Measurements from ENCODE around the gene TNFAIP1. TPM values are rescaled to one million over a fixed set of nuclear protein-coding genes. Genes with fewer than 3 reads are reported as not detected.

Gene TNFAIP1
- total and polyA plus RNA-seq, 8 donors = 1.7 to 50.4 (median 20.3) TPM

DNA sequence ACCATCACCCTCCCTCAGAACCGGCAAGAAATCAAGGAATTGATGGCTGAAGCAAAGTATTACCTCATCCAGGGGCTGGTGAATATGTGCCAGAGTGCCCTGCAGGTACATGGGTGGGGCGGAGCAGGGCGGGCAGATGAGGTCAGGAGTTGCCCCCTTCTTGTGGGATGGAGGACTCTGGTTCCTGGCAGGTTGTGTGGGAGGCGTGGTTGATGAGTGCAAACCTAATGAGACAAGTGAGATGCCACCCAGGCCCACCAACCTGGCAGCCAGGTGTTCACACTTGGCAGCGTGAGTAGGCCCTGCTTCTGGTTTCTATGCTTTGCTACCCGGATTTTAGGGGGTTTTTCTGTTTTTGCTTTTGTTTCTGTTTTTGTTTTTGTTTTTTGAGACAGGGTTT lies 4.8 kb downstream of the TNFAIP1 start:
- peaks cover 55 to 63% (median 63%) of the 10 kb centered on the region in 4 donors for H3K36me3 ChIP-seq
- no peaks in the 10 kb centered on the region for H3K9me3 ChIP-seq
- intact Hi-C loops (cut with DNase I; ENCODE audit: low total_unique reads) = no loop called here
- peaks cover 28 to 54% (median 38%) of the 10 kb centered on the region in 4 donors for H3K4me1 ChIP-seq
- TF ChIP-seq POLR2AphosphoS5 (IDR thresholded peaks at IDR 0.05) (no peak), EP300 (IDR thresholded peaks at IDR 0.05) (no peak), POLR2A (IDR thresholded peaks at IDR 0.05) (no peak)
- TF ChIP-seq, protein P1, sequence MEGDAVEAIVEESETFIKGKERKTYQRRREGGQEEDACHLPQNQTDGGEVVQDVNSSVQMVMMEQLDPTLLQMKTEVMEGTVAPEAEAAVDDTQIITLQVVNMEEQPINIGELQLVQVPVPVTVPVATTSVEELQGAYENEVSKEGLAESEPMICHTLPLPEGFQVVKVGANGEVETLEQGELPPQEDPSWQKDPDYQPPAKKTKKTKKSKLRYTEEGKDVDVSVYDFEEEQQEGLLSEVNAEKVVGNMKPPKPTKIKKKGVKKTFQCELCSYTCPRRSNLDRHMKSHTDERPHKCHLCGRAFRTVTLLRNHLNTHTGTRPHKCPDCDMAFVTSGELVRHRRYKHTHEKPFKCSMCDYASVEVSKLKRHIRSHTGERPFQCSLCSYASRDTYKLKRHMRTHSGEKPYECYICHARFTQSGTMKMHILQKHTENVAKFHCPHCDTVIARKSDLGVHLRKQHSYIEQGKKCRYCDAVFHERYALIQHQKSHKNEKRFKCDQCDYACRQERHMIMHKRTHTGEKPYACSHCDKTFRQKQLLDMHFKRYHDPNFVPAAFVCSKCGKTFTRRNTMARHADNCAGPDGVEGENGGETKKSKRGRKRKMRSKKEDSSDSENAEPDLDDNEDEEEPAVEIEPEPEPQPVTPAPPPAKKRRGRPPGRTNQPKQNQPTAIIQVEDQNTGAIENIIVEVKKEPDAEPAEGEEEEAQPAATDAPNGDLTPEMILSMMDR (IDR thresholded peaks at IDR 0.05) = no peak
- WGBS, 5 donors = 76 to 87% (median 86%) methylated on average over 6 of the region's 6 CpGs
- DNase-seq = no peak
- H3K27ac ChIP-seq = peak overlapping the region in 1 of 5 donors; percentile 5
- H3K27me3 ChIP-seq = no peaks in the 10 kb centered on the region
- no peak overlapping the region for H3K4me3 ChIP-seq

DNA sequence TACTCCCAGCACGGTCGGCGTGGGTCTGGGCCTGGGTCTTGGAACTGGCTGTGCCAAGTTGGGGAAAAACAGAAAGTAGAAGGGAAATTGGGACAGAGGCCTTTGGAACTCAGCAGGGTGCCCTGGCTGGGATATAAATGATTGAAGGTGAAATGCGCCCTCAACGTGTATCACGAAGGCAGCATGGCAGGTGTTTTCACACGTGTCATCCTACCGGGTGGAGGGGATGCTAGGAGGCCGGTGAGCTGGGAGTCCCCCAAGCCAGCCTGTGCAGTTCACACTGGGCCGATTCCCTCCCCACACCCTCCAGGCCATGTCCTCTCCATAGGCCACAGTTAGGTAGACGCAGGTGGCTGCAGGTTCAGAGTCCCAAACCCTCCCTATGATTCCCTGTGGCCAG lies 6.0 kb downstream of the TNFAIP1 start:
- Histone ChIP-seq H3K36me3 (peaks cover 60 to 75% (median 74%) of the 10 kb centered on the region in 4 donors), H3K4me1 (peaks cover 37 to 60% (median 45%) of the 10 kb centered on the region in 4 donors), H3K4me3 (no peak overlapping the region), H3K27ac (no peak overlapping the region), H3K27me3 (no peaks in the 10 kb centered on the region), H3K9me3 (no peaks in the 10 kb centered on the region)
- TF ChIP-seq, protein P1 (IDR thresholded peaks at IDR 0.05) = no peak
- TF ChIP-seq POLR2A (IDR thresholded peaks at IDR 0.05) (no peak), EP300 (IDR thresholded peaks at IDR 0.05) (no peak), POLR2AphosphoS5 (IDR thresholded peaks at IDR 0.05) (no peak)
- WGBS, 5 donors = 90 to 97% (median 93%) methylated on average over 11 of the region's 11 CpGs
- no peak for DNase-seq
- intact Hi-C loops (cut with DNase I; ENCODE audit: low total_unique reads) = no loop called here

DNA sequence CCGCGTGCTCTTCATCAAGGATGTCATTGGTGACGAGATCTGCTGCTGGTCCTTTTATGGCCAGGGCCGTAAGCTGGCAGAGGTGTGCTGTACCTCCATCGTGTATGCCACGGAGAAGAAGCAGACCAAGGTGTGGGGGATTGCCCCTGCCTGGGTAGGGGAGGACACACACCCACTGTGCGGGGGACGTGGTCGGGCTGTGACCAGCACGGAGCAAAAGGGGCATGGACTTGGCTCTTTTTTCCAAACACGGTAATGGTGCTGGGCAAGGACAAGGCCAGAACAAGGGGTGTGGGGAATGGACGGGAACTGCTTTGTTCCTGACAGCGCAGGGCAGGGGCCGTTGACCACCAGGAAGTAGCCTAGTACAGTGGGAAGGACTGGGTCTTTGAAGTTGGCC lies 6.8 kb downstream of the TNFAIP1 start:
- peaks cover 40 to 60% (median 45%) of the 10 kb centered on the region in 4 donors for H3K4me1 ChIP-seq
- no peaks in the 10 kb centered on the region for H3K9me3 ChIP-seq
- no peak overlapping the region for H3K27ac ChIP-seq
- no peak for TF ChIP-seq POLR2AphosphoS5 (IDR thresholded peaks at IDR 0.05)
- TF ChIP-seq POLR2A (IDR thresholded peaks at IDR 0.05) = no peak
- TF ChIP-seq EP300 (IDR thresholded peaks at IDR 0.05) = no peak
- TF ChIP-seq, protein P1 (IDR thresholded peaks at IDR 0.05) = no peak
- H3K27me3 ChIP-seq = no peaks in the 10 kb centered on the region
- intact Hi-C loops (cut with DNase I; ENCODE audit: low total_unique reads) = no loop called here
- H3K36me3 ChIP-seq = peaks cover 65 to 82% (median 82%) of the 10 kb centered on the region in 4 donors
- H3K4me3 ChIP-seq = no peak overlapping the region
- WGBS, 5 donors = 90 to 93% (median 92%) methylated on average over 14 of the region's 14 CpGs
- DNase-seq = no peak

DNA sequence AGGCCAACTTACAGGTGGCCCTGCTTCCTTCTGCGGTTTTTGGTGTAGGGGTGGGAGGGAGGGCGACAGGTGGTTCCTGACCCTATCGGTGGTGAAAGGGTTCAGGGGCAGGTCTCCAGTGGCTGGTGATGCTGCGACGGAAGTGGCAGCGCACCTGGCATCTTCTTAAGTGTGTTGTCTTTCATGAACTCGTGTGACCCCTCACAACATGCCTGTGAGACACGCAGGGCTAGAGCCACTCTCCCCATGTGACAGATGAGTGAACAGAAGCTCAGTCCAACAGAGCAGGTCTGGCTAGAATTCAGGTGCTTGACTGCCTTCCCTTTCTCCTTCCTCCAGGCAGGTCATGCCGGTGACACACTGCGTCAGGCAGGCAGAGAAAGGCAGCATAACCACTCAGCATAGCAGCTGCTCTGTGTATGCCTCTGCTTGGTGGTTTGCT lies 8.0 kb downstream of the TNFAIP1 start:
- intact Hi-C loops (cut with DNase I; ENCODE audit: low total_unique reads) = no loop called here
- 65 to 81% (median 68%) methylated on average over 8 to 10 of the region's 10 CpGs for WGBS, 5 donors
- no peak for DNase-seq
- Histone ChIP-seq H3K4me3 (no peak overlapping the region), H3K9me3 (no peaks in the 10 kb centered on the region), H3K4me1 (peaks cover 39 to 58% (median 45%) of the 10 kb centered on the region in 4 donors), H3K27me3 (no peaks in the 10 kb centered on the region), H3K27ac (peak overlapping the region in 2 of 5 donors; percentile 2 to 8), H3K36me3 (peaks cover 76 to 94% (median 94%) of the 10 kb centered on the region in 4 donors)
- no peak for TF ChIP-seq POLR2AphosphoS5 (IDR thresholded peaks at IDR 0.05)
- TF ChIP-seq POLR2A (IDR thresholded peaks at IDR 0.05) = no peak
- TF ChIP-seq, protein P1 (IDR thresholded peaks at IDR 0.05) = no peak
- no peak for TF ChIP-seq EP300 (IDR thresholded peaks at IDR 0.05)
